HEK293 (cell line): ENCODE results near the gene ERCC3.

ENCODE experiments used
- CTCF ChIA-PET: fragments of 350-600 bp; formaldehyde crosslinking; extraction: SDS; loops from one replicate; lab custom pipeline; 2021; ENCODE audit warnings: antibody characterized with exemption; lab: Yijun Ruan, JAX
- POLR2A ChIA-PET: fragments of 300-600 bp; formaldehyde crosslinking; extraction: SDS; loops from one replicate; lab custom pipeline; 2020; ENCODE audit warnings: antibody characterized with exemption, inconsistent platforms; lab: Yijun Ruan, JAX
- H3K27ac ChIP-seq: fragments of 200-500 bp; sonication (Bioruptor generic); 2 replicates; pipeline ENCODE4 v1.5.1; 2014; ENCODE audit warnings: low read depth, low read length, control low read depth, inconsistent platforms; ENCODE audit errors: extremely low read depth
- H3K36me3 ChIP-seq, 2 experiments: fragments of 200-500 bp in 1 of 2; sonication (Bioruptor generic) in 1 of 2; 1 replicate in 1 of 2; 2 replicates in 1 of 2; pipeline ENCODE4 v1.5.1; 2014 to 2017; ENCODE audit warnings: inconsistent platforms in 2 of 2, low read length in 2 of 2; ENCODE audit not compliant: control insufficient read depth in 2 of 2, insufficient read depth in 1 of 2
- H3K4me1 ChIP-seq: fragments of 200-500 bp; sonication (Bioruptor generic); 2 replicates; pipeline ENCODE4 v1.5.1; 2014; ENCODE audit warnings: mild to moderate bottlenecking, low read length, inconsistent platforms; ENCODE audit not compliant: control insufficient read depth, insufficient read depth
- H3K4me3 ChIP-seq: 2 replicates; pipeline ENCODE4 v1.5.1; 2011; ENCODE audit warnings: low read depth, mild to moderate bottlenecking, control low read depth, low read length, moderate library complexity
- H3K9me3 ChIP-seq: fragments of 200-500 bp; sonication (Bioruptor generic); 2 replicates; pipeline ENCODE4 v1.5.1; 2014; ENCODE audit warnings: low read depth, low read length, inconsistent platforms; ENCODE audit not compliant: control insufficient read depth, insufficient read depth
- FEZF1 ChIP-seq: fragments of 450-650 bp; formaldehyde crosslinking; IDR thresholded peaks from 2 replicates; pipeline ENCODE4 v1.5.1; 2016; ENCODE audit warnings: missing biosample characterization, missing genetic modification characterization
- GLI2 ChIP-seq: fragments of 450-650 bp; formaldehyde crosslinking; IDR thresholded peaks from 2 replicates; pipeline ENCODE4; 2017; ENCODE audit warnings: missing biosample characterization, missing genetic modification characterization, low read depth, borderline replicate concordance
- GLIS1 ChIP-seq: fragments of 450-650 bp; formaldehyde crosslinking; IDR thresholded peaks from 2 replicates; pipeline ENCODE4 v1.5.1; 2016; ENCODE audit warnings: missing biosample characterization, missing genetic modification characterization
- HOXD13 ChIP-seq: sonication (generic); formaldehyde crosslinking; IDR thresholded peaks from 2 replicates; pipeline ENCODE4 v1.8.0; 2022; ENCODE audit warnings: missing genetic modification reagents, borderline replicate concordance
- OVOL3 ChIP-seq: fragments of 450-650 bp; formaldehyde crosslinking; IDR thresholded peaks from 2 replicates; pipeline ENCODE4 v1.5.1; 2016; ENCODE audit warnings: missing biosample characterization, missing genetic modification characterization
- PRDM1 ChIP-seq: fragments of 450-650 bp; formaldehyde crosslinking; IDR thresholded peaks from 2 replicates; pipeline ENCODE4; 2016; ENCODE audit warnings: missing biosample characterization, missing genetic modification characterization
- WT1 ChIP-seq: fragments of 450-650 bp; formaldehyde crosslinking; IDR thresholded peaks from 2 replicates; pipeline ENCODE4 v1.5.1; 2016; ENCODE audit warnings: missing biosample characterization, missing genetic modification characterization
- ZNF10 ChIP-seq: fragments of 450-650 bp; formaldehyde crosslinking; IDR thresholded peaks from 2 replicates; pipeline ENCODE4 v1.5.1; 2017; ENCODE audit warnings: missing biosample characterization, missing genetic modification characterization
- ZNF133 ChIP-seq: fragments of 450-650 bp; formaldehyde crosslinking; IDR thresholded peaks from 2 replicates; pipeline ENCODE4 v1.5.1; 2016; ENCODE audit warnings: missing biosample characterization, missing genetic modification characterization
- ZNF18 ChIP-seq: fragments of 450-650 bp; formaldehyde crosslinking; IDR thresholded peaks from 2 replicates; pipeline ENCODE4 v1.5.1; 2016; ENCODE audit warnings: missing biosample characterization, missing genetic modification characterization
- ZNF184 ChIP-seq: fragments of 450-650 bp; IDR thresholded peaks from 2 replicates; pipeline ENCODE4 v1.5.1; 2018; ENCODE audit warnings: missing biosample characterization, mild to moderate bottlenecking, missing genetic modification characterization
- ZNF211 ChIP-seq: fragments of 450-650 bp; formaldehyde crosslinking; IDR thresholded peaks from 2 replicates; pipeline ENCODE4 v1.5.1; 2016; ENCODE audit warnings: low read depth, missing biosample characterization, missing genetic modification characterization
- ZNF221 ChIP-seq: fragments of 450-650 bp; formaldehyde crosslinking; IDR thresholded peaks from 2 replicates; pipeline ENCODE4 v1.5.1; 2017; ENCODE audit warnings: missing biosample characterization, missing genetic modification characterization, borderline replicate concordance
- ZNF274 ChIP-seq, 2 experiments: fragments of 200-500 bp in 1 of 2; fragments of 450-650 bp in 1 of 2; sonication (Bioruptor generic) in 1 of 2; formaldehyde crosslinking in 1 of 2; IDR thresholded peaks; 2 replicates each; pipeline versions ENCODE4 v1.5.1 to v1.6.1; 2014 to 2016; ENCODE audit warnings: borderline replicate concordance in 1 of 2, inconsistent platforms in 1 of 2, low read length in 1 of 2, missing biosample characterization in 1 of 2, missing genetic modification characterization in 1 of 2
- ZNF433 ChIP-seq: fragments of 450-650 bp; formaldehyde crosslinking; IDR thresholded peaks from 2 replicates; pipeline ENCODE4 v1.5.1; 2016; ENCODE audit warnings: missing biosample characterization, missing genetic modification characterization, low read depth
- ZNF449 ChIP-seq: fragments of 450-650 bp; formaldehyde crosslinking; IDR thresholded peaks from 2 replicates; pipeline ENCODE4 v1.5.1; 2017; ENCODE audit warnings: missing biosample characterization, mild to moderate bottlenecking, missing genetic modification characterization, moderate library complexity
- ZNF514 ChIP-seq: fragments of 450-650 bp; formaldehyde crosslinking; IDR thresholded peaks from 2 replicates; pipeline ENCODE4 v1.5.1; 2016; ENCODE audit warnings: missing biosample characterization, missing genetic modification characterization
- ZNF624 ChIP-seq: fragments of 450-650 bp; formaldehyde crosslinking; IDR thresholded peaks from 2 replicates; pipeline ENCODE4 v1.5.1; 2017; ENCODE audit warnings: missing biosample characterization, missing genetic modification characterization
- ZNF626 ChIP-seq: fragments of 450-650 bp; sonication (Bioruptor Pico); formaldehyde crosslinking; IDR thresholded peaks from 2 replicates; pipeline ENCODE4 v1.5.1; 2018; ENCODE audit warnings: missing biosample characterization, missing genetic modification characterization, inconsistent platforms
- ZNF660 ChIP-seq: fragments of 450-650 bp; IDR thresholded peaks from 2 replicates; pipeline ENCODE4 v1.5.1; 2018; ENCODE audit warnings: missing biosample characterization, mild to moderate bottlenecking, missing genetic modification characterization
- ZNF664 ChIP-seq: fragments of 450-650 bp; formaldehyde crosslinking; IDR thresholded peaks from 2 replicates; pipeline ENCODE4 v1.5.1; 2016; ENCODE audit warnings: missing biosample characterization, missing genetic modification characterization
- ZNF776 ChIP-seq: fragments of 450-650 bp; formaldehyde crosslinking; IDR thresholded peaks from 2 replicates; pipeline ENCODE4 v1.5.0; 2017; ENCODE audit warnings: missing biosample characterization, missing genetic modification characterization, borderline replicate concordance
- TF ChIP-seq, protein P1 (sequence below): fragments of 450-650 bp; formaldehyde crosslinking; IDR thresholded peaks from 2 replicates; pipeline ENCODE4 v1.5.1; 2016; ENCODE audit warnings: missing biosample characterization, missing genetic modification characterization
- TF ChIP-seq, protein P2 (sequence below): fragments of 450-650 bp; formaldehyde crosslinking; IDR thresholded peaks from 2 replicates; pipeline ENCODE4 v1.5.1; 2017; ENCODE audit warnings: missing biosample characterization, missing genetic modification characterization

Gene ERCC3

DNA sequence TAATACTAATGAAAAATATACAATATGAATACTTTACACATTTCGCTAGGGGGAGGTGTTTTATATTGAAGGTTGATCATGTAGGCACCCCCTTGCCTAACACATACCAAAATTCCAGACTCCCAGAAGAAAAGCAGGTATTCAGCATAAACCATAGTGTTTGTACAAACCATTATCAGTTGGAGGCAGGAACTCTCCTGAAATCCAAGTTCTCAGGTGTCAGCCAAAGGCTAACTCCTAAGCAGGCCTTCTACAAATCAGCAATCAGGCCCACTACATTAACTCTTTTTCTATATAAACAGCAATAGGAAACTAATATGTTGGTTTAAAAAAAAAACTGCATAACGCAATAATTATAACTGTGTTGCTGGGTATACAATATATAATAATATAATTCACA is 49.3 kb upstream of the ERCC3 start (continued):
- TF ChIP-seq ZNF514 (tag by site-specific recombination) (no peak), ZNF449 (no peak), ZNF221 (no peak), GLIS1 (no peak), GLI2 (tag by site-specific recombination) (no peak), ZNF18 (tag by site-specific recombination) (no peak), ZNF133 (tag by site-specific recombination) (no peak)
- TF ChIP-seq, protein P1, sequence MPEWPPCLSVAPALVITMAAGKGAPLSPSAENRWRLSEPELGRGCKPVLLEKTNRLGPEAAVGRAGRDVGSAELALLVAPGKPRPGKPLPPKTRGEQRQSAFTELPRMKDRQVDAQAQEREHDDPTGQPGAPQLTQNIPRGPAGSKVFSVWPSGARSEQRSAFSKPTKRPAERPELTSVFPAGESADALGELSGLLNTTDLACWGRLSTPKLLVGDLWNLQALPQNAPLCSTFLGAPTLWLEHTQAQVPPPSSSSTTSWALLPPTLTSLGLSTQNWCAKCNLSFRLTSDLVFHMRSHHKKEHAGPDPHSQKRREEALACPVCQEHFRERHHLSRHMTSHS (tag by site-specific recombination), result no peak

GRCh38 chr2:127342101-127342500 is 48.2 kb upstream of the ERCC3 start:
- CTCF ChIA-PET, result no interaction called here
- H3K9me3 ChIP-seq, result no peaks in the 10 kb centered on the region
- H3K36me3 ChIP-seq, result peaks cover 15 to 24% of the 10 kb centered on the region in 2 experiments; a peak in 2 of 3 replicates
- no peak overlapping the region for H3K4me3 ChIP-seq
- TF ChIP-seq FEZF1 (tag by site-specific recombination), result no peak
- TF ChIP-seq WT1 (tag by site-specific recombination), result no peak
- no peak for TF ChIP-seq ZNF624 (tag by site-specific recombination)
- no peak for TF ChIP-seq ZNF184 (tag by site-specific recombination)
- no peak for TF ChIP-seq ZNF776
- no peak for TF ChIP-seq ZNF18 (tag by site-specific recombination)
- TF ChIP-seq, protein P2, sequence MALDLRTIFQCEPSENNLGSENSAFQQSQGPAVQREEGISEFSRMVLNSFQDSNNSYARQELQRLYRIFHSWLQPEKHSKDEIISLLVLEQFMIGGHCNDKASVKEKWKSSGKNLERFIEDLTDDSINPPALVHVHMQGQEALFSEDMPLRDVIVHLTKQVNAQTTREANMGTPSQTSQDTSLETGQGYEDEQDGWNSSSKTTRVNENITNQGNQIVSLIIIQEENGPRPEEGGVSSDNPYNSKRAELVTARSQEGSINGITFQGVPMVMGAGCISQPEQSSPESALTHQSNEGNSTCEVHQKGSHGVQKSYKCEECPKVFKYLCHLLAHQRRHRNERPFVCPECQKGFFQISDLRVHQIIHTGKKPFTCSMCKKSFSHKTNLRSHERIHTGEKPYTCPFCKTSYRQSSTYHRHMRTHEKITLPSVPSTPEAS (tag by site-specific recombination), result peak; percentile 33; the same call in 1 of the 2 replicates
- TF ChIP-seq ZNF660 (tag by site-specific recombination), result no peak
- TF ChIP-seq PRDM1, result peak; percentile 65; the same call in 1 of the 2 replicates
- no peak for TF ChIP-seq HOXD13 (CRISPR knock-in tag)
- no peak for TF ChIP-seq ZNF10 (tag by site-specific recombination)
- no peak for TF ChIP-seq OVOL3
- TF ChIP-seq ZNF274 (IDR thresholded peaks at IDR 0.05; ENCODE audit: low read length), result no peak
- no peak for TF ChIP-seq ZNF274 (tag by site-specific recombination; IDR thresholded peaks at IDR 0.05; ENCODE audit: borderline replicate concordance)
- no peak for TF ChIP-seq ZNF664 (tag by site-specific recombination)
- TF ChIP-seq ZNF433 (tag by site-specific recombination), result no peak
- TF ChIP-seq ZNF211 (tag by site-specific recombination), result no peak
- no peak for TF ChIP-seq ZNF626
- TF ChIP-seq, all 188 proteins: peak for 2
- POLR2A ChIA-PET, result no interaction called here
- Histone ChIP-seq H3K4me1 (peaks cover 13% of the 10 kb centered on the region), H3K27ac (no peak overlapping the region)
